GM11168 (cell line): ENCODE results near the gene WNT3.
"Not testable (repeated sequence)": the region's sequence is repeated elsewhere in the genome, so short reads cannot be mapped to it uniquely, and the experiment has no call there.

Experiments
- in situ Hi-C: fragments of 300-500 bp; cut with MboI; formaldehyde crosslinking; loops from one replicate; pipeline ENCODE4 v1.12.0; 2022; ENCODE audit warnings: low sequenced_read_pairs; ENCODE audit not compliant: unreplicated experiment

WNT3 gene

GRCh38 chr17:46815474-46816353 is 2.8 kb downstream of the WNT3 start:
- in situ Hi-C loops = no loop called here

DNA sequence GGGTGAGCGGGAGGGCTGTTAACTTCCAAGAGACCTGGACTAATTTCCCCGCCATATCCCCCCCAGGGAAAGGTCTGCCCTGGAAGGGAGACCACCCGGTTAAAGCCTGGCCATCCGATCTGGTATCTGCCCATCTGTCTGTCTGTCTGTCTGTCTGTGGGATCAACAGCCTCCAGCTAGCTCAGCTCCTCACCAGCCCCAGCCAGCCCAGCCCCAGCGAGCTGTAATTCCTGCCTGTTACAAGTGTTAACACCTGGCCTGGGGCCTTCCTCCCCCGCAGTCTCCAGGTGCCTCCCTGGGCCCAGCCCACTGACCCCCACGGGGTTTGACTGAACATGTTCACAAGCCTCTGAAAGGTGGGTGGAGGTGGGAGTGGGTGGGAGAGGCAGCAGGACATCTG is 4.0 kb downstream of the WNT3 start:
- in situ Hi-C loops = no loop called here

GRCh38 chr17:46813920-46814319 is 4.6 kb downstream of the WNT3 start:
- in situ Hi-C loops = no loop called here

DNA sequence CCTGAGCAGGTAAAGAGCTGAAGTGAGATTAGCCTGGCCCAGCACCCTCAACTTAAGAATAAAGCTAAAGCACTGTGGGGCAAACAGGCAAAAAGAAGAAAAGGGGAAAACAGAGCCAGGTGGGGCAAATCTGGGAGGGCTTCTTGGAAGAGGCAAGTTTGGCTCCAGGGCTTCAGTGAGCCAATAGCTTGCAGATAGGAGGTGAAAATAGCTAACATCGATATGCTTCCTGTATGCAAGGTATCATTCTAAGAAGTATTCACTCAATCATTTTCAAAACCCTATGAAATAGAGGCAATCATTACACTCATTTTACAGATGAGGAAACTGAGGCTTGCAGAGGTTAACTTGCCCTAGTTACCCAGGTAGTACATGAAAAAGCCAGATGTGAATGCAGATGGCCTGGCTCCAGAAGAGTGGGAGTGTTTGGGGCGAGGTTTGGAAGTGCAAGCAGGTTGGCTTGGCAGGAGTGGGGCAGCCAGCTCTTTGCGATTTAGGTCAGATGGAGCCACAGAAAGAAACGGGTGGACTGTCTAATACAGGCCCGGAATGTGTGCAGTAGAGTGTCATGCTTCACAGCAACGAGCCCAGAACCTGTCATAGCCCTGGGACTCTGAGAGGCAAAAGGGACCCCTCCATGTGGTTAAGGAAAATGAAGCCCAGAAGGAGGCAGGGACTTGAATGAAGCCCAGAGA is 5.7 kb downstream of the WNT3 start:
- in situ Hi-C loops = no loop called here

DNA sequence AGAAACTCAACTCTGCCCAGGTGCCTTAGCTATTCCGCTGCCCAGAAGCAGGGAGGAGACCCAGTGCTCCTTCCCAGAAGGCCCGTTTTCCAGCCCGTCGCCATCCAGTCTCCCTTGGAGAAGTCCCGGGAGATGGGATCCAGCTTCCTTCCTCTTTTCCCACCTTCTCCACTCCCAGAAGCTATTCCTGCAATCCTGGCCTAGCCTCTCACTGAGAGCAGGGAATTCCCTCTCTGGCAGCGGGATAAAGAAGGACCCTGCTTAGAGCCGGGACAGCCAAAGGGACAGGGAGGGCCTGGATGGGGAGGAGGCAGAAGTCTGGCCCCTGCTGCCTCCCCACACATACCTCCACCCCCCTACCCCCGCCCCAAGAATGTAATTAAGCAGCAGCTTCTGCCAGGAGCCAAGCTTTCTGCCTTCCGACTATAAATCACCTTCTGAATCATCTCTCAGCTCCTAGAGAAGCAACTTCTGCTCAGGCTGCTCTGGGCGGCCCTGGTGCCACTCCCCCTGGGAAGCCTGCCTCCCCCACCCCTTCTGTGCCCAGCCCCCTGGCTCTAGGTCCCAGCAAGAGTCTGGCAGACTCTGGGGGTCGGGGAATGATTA is 6.4 kb downstream of the WNT3 start:
- in situ Hi-C loops = no loop called here

- in situ Hi-C loops = no loop called here
These were observed 7.7 kb downstream of the WNT3 start for GRCh38 chr17:46810837-46811236.

DNA sequence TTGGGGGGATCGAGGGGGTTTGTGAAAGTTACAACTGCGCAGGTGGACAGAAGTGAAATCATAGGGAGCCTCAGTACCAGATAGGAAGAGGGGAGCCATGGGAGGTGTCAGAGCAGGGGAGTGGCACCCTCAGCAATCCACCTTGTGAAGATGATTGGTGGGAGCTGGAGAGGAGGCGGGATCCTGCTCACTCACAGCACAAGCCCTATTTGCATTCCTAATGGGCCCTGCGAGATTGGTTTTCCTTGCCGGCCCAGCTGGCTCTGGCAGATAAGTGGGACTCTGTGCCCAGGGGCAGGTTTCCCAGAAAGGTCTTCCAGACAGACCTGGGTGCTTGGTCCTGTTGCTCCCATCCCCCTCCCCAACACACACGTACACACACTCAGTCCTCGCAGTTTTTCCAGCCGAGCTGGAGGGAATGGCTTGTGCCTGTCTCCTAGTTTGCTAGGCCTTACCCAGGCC is 9.4 kb downstream of the WNT3 start:
- in situ Hi-C loops = no loop called here

DNA sequence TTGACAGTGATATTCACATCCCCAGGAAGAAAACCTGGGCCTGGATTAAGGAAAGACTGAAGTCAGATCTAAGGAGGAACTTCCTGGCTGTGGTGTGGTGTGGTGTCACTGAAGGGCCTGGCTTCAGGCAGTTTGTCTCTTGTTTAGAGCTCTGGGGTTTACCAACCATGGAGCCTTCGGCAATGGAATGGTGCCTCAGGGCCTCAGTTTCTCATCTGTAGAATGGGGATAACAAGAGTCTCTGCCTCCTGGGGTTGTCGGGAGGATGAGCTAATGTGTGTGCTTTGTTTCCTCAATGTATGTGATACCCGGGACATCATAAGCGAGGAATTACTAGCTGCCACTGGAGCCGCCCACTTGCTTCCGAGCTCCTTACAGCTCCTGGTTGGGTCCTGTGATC is 12.7 kb downstream of the WNT3 start:
- in situ Hi-C loops = no loop called here

GRCh38 chr17:46803544-46803943 is 14.9 kb downstream of the WNT3 start:
- in situ Hi-C loops = no loop called here

GRCh38 chr17:46802800-46803199 is 15.7 kb downstream of the WNT3 start:
- in situ Hi-C loops = no loop called here

DNA sequence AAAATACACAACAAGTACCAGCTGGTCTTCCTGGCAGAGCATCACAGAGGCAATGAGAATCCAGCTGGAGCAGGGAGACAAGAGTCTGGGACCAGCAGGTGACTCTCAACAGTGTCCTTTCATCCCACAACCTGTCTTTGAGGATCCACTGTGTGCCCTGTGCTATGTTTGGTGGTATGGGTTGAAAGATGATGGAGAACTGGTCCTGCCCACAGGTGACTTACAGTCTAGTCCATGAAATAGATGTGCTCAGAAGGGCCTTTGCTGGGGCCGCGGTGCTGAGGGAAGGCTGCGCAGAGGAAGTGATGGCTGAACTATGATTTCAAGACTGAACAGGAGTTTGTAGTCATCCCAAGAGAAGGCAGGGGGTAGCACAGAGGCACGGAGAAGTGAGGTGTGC is 17.9 kb downstream of the WNT3 start:
- in situ Hi-C loops = no loop called here

DNA sequence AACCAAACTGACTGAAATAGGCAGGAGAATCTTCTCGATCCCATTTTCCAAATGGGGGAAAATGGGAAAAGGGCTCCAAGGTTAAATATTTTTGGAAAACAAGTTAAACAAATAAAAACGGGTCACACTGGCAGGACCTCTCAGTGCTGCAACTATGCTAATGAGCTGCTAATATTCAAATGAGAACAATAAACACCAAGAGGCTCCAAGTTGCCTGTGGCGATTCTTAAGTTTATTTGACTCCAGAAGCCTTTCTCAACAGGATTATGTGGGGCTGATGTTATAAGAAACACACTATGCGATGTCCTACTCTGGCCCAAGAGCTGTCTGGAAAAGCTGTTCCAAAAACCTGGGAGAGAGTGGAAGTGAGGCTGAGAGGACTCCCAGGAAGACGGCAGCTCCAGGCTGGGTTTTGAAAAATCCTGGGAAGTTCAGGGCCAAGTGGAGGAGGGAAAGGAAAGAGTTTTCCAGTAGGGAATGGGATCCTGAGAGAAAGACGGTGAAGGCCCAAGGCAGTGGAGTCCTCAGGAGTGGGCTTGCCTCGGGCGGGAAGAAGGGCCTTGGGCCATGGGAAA is 21.4 kb downstream of the WNT3 start:
- in situ Hi-C loops = no loop called here

GRCh38 chr17:46796524-46796923 is 22.0 kb downstream of the WNT3 start:
- in situ Hi-C loops = no loop called here

GRCh38 chr17:46796084-46796483 is 22.4 kb downstream of the WNT3 start:
- in situ Hi-C loops = no loop called here

DNA sequence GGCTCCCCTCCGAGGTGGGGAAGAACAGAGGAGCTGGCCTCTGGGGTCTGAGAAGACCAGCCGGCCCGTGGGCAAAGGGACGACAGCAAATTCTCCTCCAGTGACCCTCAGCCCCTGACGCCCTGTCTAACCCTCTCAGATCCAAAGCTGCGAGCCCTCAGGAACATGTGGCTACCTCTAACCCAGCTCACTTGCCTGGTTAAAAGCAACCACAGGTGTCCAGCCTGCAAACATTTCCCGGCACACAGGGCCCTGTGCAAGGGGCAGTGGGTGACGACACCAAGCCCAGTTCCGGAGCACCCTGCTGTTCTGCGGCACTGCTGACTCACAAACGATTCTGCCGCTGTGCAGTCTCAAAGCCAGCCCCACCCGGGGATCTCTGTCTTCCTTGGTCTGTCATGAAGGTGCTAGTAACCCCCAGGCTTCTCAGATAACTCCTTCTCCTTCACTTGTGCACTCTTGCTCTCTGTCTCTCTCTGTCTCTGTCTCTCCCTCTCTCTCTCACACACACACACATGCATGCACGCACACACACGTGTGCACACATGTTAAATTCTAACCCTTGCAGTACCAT is 23.0 kb downstream of the WNT3 start:
- in situ Hi-C loops = no loop called here

DNA sequence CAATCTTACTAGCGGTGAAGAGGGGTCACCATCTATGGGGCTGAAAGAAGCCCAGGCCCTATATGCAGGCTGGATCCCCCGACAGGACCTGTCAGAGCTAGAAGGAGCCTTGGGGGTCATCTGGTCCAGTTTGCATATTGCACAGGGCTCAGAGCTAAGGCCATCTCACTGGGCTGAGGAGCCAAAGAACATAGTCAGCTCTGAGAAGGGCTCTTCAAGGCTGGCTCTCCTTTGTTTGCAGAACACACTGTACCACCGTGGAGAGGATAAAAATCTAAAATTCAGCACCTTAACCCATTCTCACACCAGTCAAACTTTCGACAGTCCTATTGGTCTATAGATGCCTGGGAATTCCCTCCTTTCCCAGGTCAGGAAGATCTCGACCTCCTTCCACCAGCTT is 24.2 kb downstream of the WNT3 start:
- in situ Hi-C loops = no loop called here

DNA sequence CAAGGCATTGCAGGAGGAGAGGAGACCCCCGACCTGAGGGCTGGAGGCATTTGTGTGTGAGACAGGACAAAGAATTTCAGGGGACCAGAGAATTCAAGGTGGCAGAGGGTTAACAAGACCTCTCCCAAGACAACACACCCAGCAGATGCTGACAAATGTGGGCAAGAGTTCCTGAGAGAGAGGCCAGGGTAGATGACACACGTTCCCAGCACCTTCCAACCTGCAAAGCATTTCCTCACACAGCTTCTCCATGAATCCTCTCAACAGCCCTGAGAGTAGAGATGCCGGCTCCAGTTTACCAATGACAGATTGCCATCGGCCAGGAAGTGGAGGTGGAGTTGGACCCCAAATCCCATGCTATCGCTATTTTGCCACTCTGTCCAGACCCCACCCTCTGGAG is 25.0 kb downstream of the WNT3 start:
- in situ Hi-C loops = no loop called here

GRCh38 chr17:46793023-46793422 is 25.5 kb downstream of the WNT3 start:
- in situ Hi-C loops = not testable (repeated sequence)

- in situ Hi-C loops = no loop called here
These were observed 26.4 kb downstream of the WNT3 start for GRCh38 chr17:46792071-46792470.

- in situ Hi-C loops = no loop called here
These were observed 27.0 kb downstream of the WNT3 start for GRCh38 chr17:46791531-46791930.

GRCh38 chr17:46790216-46790615 is 28.3 kb downstream of the WNT3 start:
- in situ Hi-C loops = no loop called here
